Bone marrow (tissue), 2 donors: ENCODE results near the gene PDCL3.

Experiments used
- DNase-seq, 2 donors: peaks; one replicate each; lab custom pipeline; 2025; lab: John Stamatoyannopoulos, UW

The PDCL3 gene

DNA sequence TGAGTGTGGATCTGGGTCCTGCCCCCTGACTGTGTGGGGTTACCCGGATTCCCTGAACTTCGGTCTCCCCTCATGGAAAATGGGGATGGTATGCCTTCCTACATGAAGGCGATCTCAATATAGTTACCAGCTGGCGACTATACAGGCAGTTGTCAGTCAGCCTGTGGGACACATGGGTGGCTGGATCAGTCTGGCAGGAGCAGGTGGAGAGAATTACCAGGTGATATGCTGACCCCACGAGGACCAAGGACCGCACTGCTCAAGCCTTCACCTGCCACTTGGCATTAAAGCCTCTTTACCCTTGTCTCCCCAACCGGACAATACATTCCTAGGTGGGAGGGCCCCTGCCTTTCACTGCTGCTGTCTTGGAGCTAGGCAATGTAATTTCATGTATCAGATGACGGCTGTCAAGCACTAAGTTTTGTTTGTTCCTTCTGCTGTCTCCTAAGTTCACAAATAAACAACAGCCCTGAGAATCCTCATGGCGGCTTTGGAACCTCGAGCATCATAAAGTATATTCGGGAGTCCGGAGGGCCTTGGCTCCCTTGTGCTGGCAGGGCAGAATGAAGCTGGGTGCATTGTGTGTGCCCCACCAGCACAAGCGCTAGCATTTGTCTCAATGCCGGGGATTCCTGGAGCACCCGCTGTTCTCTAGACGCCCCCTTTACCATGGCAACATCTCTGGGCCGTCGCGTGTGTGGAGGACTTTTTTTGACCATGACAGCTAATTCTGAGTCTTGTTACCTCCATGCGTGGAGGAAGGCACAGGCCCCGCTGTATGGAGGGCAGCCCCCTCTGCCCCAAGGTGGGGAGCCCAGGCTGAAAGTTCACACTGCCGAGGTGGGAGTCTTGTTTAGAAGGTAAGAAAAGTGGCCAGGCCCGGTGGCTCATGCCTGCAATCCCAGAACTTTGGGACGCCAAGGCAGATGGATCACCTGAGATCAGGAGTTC, 48.6 kb downstream of the PDCL3 start:
- DNase-seq: no peak

DNA sequence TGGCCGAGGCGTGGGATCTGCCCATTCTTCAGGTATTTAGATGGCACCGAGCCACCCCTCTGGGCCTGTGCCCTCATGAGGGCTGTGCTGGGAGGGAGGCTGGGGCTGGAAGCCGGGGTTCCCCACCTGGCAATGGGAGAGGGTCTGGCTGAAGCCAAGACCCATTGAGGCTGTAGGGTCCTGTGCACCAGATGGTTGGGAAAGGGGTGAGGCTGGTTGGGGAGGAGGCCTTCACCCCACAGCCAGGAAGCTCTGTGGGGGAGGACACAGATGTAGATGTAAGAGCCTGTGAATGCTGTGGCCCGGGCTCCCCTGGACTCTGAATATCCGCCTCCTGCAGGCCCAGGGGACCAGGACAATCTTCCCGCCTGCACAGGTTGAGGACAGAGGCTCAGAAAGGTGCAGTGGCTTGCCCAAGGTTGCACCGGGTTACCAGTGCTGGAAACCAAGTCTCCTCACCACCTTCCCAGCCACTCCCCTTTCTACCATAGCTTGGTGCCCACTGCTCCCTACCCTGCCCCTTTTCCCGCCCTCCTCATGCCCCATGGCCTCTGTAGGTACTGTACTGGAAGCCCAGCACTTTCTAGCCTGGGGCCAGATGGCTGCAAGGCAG, 49.7 kb downstream of the PDCL3 start:
- no peak for DNase-seq

DNA sequence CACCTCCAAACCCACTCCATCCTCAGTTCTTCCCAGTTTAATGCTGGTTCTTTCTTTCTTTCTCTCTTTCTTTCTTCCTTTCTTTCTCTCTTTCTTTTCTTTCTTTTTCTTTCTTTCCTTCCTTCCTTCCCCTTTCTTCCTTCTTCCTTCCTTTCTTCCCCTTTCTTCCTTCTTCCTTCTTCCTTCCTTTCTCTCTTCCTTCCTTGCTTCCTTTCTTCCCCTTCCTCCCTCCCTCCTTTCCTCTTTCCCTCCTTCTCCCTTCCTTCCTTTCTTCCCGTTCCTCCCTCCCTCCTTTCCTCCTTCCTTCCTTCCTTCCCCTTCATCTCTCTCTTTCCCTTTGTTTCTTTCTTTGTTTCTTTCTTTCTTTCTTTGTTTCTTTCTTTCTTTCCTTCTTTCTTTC, 50.9 kb downstream of the PDCL3 start:
- DNase-seq: no peak

GRCh38 chr2:100614455-100615000, 51.7 kb downstream of the PDCL3 start:
- no peak for DNase-seq

GRCh38 chr2:100615471-100615870, 52.7 kb downstream of the PDCL3 start:
- no peak for DNase-seq

GRCh38 chr2:100615886-100616285, 53.1 kb downstream of the PDCL3 start:
- DNase-seq: no peak

GRCh38 chr2:100616841-100617390, 54.1 kb downstream of the PDCL3 start:
- DNase-seq: no peak

DNA sequence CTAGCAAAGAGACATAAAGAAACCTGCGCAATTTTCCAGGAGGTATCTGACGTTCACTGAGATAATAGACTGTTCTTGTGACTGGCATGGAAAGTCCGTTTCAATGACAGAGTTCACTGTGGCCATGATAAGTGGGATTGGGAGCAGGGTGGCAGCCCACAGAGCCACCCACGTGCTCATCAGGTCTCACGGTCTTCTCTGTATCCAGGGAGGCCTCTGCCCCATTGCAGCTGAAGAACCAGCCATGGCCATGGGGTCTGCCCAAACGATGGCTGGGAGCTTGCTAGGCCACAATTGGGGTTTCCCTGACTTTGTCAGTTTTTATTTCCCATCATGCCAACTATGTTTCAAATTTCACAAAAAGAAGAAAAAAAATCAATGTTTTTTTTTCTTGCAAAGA, 57.2 kb downstream of the PDCL3 start:
- no peak for DNase-seq

- DNase-seq: no peak
Measured at GRCh38 chr2:100620481-100620880, 57.7 kb downstream of the PDCL3 start.

- DNase-seq: no peak
Measured at GRCh38 chr2:100621371-100621951, 58.7 kb downstream of the PDCL3 start.

DNA sequence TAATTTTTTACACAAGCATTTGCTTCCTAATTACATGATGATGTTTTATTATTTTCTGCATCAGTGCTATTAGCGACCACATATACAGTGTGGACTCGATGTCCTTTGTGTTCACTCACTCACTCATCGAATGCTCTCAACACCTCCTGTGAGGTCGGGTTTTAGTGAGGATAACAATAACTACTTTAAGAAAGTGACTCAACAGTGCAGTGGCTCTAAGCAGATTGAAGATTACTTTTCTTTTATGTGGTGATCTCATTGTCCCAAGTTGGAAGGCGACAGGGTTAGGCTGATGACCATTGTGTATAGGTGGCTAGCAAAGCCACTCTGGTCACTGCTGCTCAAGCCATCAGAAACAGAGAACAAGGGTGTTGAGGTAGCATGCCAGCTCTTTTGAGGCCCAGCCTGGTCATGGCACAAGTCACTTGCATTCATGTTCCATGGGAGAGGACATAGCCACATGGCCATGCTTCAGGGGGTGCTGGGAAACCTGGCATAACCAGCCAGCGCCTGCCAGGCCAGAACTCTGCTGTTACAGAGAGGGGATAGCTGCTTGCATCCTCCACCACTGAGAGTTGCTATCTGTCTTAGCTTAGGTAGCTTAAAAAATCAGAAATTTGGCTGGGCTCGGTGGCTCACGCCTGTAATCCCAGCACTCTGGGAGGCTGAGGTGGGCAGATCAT, 60.4 kb downstream of the PDCL3 start:
- DNase-seq: no peak

DNA sequence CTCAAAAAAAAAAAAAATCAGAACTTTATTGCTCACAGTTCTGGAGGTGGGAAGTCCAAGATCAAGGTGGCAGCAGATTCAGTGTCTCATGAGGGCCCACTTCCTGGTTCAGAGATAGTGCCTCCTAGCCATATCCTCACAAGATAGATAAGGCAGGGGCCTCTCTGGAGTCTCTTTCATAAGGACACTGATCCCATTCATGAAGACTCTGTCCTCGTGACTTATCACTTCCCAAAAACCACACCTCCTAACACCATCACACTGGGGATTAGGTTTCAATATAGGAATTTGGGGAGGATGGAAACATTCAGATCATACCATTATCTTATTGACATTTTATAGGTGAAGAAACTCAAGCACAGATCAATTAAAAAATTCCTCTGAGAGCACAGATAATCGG, 61.1 kb downstream of the PDCL3 start:
- DNase-seq: no peak

GRCh38 chr2:100624536-100624935, 61.7 kb downstream of the PDCL3 start:
- no peak for DNase-seq

GRCh38 chr2:100625717-100626116, 62.9 kb downstream of the PDCL3 start:
- DNase-seq: no peak
